Non-pigmented ciliary epithelial cell (primary cell): ENCODE results near the gene DOCK10.
"Not testable (repeated sequence)": the region's sequence is repeated elsewhere in the genome, so short reads cannot be mapped to it uniquely, and the experiment has no call there.

Experiments
- DNase-seq: peaks from one replicate; pipeline ENCODE4 v3.0.0-alpha.2; 2010; ENCODE audit warnings: low read depth

Gene DOCK10

GRCh38 chr2:224918626-224919471, 123.4 kb downstream of the DOCK10 start:
- no peak for DNase-seq

DNA sequence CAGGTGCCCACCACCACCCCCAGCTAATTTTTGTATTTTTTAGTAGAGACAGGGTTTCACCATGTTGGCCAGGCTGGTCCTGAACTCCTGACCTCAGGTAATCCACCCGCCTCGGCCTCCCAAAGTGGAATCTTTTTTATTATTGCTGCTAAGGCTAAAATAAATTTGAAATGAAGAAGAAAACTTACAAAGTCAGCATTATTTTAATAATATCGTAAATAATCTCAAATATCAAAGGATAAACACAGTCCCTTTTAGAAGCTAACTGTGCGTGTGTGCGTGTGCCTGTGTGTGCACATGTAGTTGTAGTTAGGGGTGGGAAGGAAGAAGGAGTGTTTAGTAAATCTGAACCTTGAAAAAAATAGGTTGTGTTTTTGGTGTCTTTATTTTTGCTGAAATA, 125.0 kb downstream of the DOCK10 start:
- not testable (repeated sequence) for DNase-seq

GRCh38 chr2:224915136-224915535, 127.1 kb downstream of the DOCK10 start:
- no peak for DNase-seq

- no peak for DNase-seq
These were observed 131.7 kb downstream of the DOCK10 start for GRCh38 chr2:224910574-224910925.

GRCh38 chr2:224909885-224910573, 132.2 kb downstream of the DOCK10 start:
- DNase-seq = peak; percentile 53

DNA sequence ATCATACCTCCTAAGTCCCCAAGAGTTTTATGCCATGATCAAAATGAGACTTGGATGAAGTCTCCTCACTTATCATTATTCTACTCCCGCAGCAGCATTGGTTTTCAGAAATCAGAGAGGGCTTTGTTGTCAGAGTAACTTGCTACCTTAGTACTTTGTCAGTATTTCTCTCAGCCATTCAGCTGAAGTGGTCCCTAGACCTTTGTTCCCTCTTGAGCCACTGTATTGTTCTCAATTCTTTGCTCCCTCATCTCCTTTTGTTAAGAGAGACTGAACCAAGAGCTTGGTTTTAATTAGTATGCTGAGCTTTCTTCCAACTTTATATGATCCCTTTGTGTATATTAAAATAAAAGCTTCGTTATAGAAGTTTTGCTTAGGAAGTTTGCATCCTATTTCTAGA, 133.4 kb downstream of the DOCK10 start:
- no peak for DNase-seq

DNA sequence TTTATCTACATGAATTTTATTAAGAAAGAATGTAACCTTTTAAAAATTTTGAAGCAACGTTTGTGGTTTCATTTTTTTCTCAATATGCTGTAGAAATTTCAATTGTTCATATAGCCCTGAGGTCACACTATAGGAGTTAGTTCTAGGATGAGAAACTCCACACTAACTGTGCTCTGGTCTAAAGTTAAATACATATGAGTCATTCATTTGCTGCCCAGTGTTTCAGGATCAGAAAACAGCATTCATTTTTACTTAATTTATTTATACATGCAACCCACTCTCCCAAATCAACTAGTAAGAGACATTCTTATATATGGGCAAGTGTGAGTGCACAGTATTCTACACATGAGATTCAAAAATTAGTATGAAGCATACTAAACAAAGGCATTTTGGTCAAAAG, 137.9 kb downstream of the DOCK10 start:
- DNase-seq = no peak

DNA sequence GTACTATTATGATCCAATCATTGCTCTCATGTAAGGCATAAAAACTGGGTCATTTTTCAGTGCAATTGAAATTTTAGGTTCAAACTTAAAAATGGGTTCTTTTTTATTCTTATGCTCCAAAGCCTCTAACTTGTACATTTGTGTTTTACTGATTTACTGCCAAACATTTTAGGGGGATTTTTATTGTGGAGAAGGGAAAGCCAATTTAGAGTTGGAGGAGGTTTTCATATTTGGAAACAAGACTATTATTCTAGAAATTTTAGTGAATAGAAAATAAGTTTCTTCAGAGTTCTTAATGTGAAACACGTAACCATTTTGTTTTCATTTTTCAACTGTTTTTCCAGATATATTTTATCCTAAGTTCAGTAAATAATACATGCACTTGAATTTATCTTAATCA, 138.6 kb downstream of the DOCK10 start:
- DNase-seq = no peak

- DNase-seq = no peak
These were observed 141.1 kb downstream of the DOCK10 start for GRCh38 chr2:224901121-224901676.

GRCh38 chr2:224895377-224895776, 146.9 kb downstream of the DOCK10 start:
- no peak for DNase-seq

GRCh38 chr2:224894356-224894755, 147.9 kb downstream of the DOCK10 start:
- DNase-seq = no peak

- DNase-seq = no peak
These were observed 148.4 kb downstream of the DOCK10 start for GRCh38 chr2:224893848-224894247.

- no peak for DNase-seq
These were observed 149.6 kb downstream of the DOCK10 start for GRCh38 chr2:224892574-224893204.

DNA sequence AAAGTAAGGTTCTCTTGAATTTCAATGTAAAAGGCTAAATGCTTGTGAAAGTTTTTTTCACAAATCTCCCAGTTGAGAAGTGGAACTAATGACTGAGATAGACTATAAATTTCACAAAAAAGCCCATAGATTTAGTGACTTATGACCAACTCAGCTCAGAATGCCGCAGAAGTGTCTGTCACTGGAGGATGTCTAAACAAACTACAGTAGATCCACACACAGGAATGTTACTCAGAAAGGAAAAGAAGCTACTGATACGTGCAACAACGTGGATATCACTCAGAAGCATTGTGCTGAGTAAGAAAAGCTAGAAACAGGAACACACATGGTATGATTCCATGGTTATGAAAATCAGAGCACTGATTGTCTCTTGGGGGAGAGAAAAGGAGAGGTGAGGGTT, 151.9 kb downstream of the DOCK10 start:
- no peak for DNase-seq

DNA sequence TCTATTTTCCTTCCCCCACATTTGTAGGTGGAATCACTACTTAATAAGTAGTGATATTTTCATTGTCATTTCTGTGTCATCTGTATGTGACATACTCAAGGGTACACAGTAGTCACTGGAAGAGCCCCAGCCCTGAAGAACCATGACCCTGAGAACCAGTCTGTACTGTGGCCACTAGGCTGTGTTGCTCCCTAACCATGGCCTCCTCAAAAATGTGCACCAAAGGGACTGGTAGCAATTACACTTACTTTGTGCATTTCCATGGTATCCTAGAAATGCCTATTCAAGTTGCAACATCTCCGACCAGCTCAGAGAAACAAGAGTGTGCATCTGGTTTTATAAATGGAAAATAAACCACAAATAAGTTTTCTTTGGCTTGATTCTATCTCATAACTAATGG, 155.1 kb downstream of the DOCK10 start:
- no peak for DNase-seq

- DNase-seq = peak; percentile 58
These were observed 156.3 kb downstream of the DOCK10 start for GRCh38 chr2:224885836-224886547.

GRCh38 chr2:224885291-224885690, 157.0 kb downstream of the DOCK10 start:
- no peak for DNase-seq

DNA sequence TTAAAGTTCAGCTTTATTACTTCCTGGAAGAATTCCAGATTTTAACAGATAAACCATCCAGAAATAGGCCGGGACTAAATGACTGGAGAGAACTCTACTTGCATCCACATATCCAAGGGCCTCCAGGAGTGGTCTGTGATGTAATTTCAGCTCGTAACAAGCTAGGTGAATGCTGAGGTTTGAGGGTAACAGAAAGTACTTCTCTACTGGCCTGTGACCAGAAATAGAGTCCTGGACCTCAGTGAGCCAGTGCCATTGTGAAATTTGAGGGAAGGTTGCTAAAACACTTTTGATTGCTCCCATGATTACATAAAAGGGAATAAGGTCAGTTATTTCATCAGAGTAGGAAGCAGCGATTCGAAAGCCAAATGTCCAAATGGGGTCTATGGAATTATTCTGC, 158.1 kb downstream of the DOCK10 start:
- no peak for DNase-seq

- DNase-seq = no peak
These were observed 158.6 kb downstream of the DOCK10 start for GRCh38 chr2:224883700-224884099.

DNA sequence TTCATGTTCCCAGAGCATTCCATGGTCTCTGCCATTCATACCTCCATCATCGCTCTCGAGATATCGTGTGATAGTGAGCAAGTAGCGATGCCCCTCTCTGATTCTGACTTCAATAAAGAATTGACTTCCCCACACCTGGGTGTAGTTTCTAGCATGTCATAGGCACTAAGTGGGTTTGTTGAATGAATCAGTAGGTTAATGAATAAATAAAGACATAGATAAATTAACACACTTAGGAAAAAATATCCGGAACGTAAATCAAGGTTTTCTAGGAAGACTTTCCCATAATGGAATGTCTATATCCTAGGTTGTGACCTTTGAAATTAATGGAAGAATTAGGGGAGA, 159.1 kb downstream of the DOCK10 start:
- no peak for DNase-seq

DNA sequence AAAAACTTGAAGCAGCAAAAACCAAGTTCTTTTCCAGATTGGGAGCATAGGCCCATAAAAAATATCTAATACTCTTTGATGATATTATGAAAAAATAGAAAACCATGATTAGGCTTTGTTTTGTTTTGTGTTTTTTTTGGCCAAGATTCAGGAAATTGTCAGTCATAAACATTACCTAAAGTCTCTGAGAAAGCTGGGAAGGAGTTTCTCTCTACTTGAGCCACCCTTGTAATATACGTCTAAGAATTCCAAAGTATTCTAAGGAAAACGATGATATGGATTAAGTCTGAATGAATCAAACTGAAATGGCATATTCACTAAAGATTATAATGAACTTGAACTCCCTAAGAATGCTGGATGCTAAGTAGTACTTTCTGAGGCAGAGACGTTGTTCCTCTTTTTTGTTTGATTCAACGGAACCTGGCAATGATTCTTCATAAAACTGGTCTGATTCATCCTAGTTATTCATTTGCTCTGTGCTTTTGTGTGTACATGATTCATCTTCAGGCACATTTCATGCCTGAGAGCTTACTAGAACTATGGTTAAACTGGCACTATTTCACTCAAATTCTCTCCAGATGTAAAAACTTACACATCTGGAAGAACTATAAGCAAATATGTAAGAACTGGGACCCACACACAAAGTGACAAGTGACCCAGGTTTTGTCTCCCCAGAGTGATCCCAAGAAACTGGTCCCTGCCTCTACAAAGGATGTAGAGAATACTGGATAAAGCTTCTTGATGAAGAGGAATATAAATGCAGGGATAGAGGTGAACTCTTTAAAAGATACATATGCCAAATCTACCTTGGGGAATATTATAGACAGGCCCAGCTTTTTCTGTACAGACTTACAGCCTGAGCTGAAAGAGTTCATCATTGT, 159.7 kb downstream of the DOCK10 start:
- peak; percentile 60 for DNase-seq
